ENCODE results near the gene LIN7C. TPM values are rescaled to one million over a fixed set of nuclear protein-coding genes. Genes with fewer than 3 reads are reported as not detected.

Gene LIN7C
- total and polyA plus RNA-seq, 2 of the 8 experiments (the other 6 are each of a cell fraction or from before 2014, with no cell fraction given) = 10.5 to 42.7 TPM

- TF ChIP-seq TCF12 (IDR thresholded peaks at IDR 0.05; ENCODE audit: low read depth, low read length) = no peak
- TF ChIP-seq POU5F1 (IDR thresholded peaks at IDR 0.05; ENCODE audit: low read depth, low read length) = no peak
Measured at GRCh38 chr11:27447288-27448183, 59.0 kb downstream of the LIN7C start (continued).
